Calu3 (cell line): ENCODE data around the gene ACTR1A. TPM values are rescaled to one million over a fixed set of nuclear protein-coding genes. Genes with fewer than 3 reads are reported as not detected.

Experiments used
- BruUV-seq: library from RNA; stranded (reverse); fragments of 400-500 nt; replicated peaks from 2 replicates; lab custom pipeline; 2021; lab: Mats Ljungman, UMichigan
- CTCF ChIA-PET: fragments of 300-600 bp; sonication (Branson Sonifier 250); formaldehyde crosslinking; loops from one replicate; lab custom pipeline; 2022; ENCODE audit warnings: antibody characterized with exemption; lab: Charles Lee
- DNase-seq: peaks from one replicate; pipeline ENCODE4 v3.0.0; 2022
- H3K27ac Mint-ChIP-seq: one replicate; pipeline ENCODE4 v1.8.0; 2022; ENCODE audit warnings: mixed read lengths; ENCODE audit not compliant: unreplicated experiment
- H3K27me3 Mint-ChIP-seq: one replicate; pipeline ENCODE4 v1.8.0; 2022; ENCODE audit warnings: mixed read lengths; ENCODE audit not compliant: unreplicated experiment
- H3K36me3 Mint-ChIP-seq: one replicate; pipeline ENCODE4 v1.8.0; 2022; ENCODE audit warnings: mild to moderate bottlenecking, moderate library complexity, mixed read lengths; ENCODE audit not compliant: insufficient read depth, unreplicated experiment
- H3K4me1 Mint-ChIP-seq: one replicate; pipeline ENCODE4 v1.8.0; 2022; ENCODE audit warnings: mild to moderate bottlenecking, low read depth, mixed read lengths; ENCODE audit not compliant: unreplicated experiment
- H3K4me3 Mint-ChIP-seq: one replicate; pipeline ENCODE4 v1.8.0; 2022; ENCODE audit warnings: mild to moderate bottlenecking, low read depth, moderate library complexity, mixed read lengths; ENCODE audit not compliant: unreplicated experiment
- H3K9me3 Mint-ChIP-seq: one replicate; pipeline ENCODE4 v1.8.0; 2022; ENCODE audit warnings: low read depth, mixed read lengths; ENCODE audit not compliant: unreplicated experiment
- intact Hi-C: fragments of 100-400 bp; cut with micrococcal nuclease; formaldehyde crosslinking; loops from one replicate; pipeline ENCODE4 v1.10.0; 2022; ENCODE audit not compliant: unreplicated experiment
- total RNA-seq: library from RNA; stranded (reverse); gene quantifications from 2 replicates; pipeline ENCODE4 v1.2.3, GENCODE V29; 2022
- TF ChIP-seq, protein P1 (sequence below): fragments of 200-600 bp; IDR thresholded peaks from one replicate; pipeline ENCODE4 v1.8.0; 2022; ENCODE audit warnings: antibody characterized with exemption; ENCODE audit not compliant: unreplicated experiment

ACTR1A gene
- total RNA-seq, 1 experiment from 2014 or later, result 48.2 TPM

DNA sequence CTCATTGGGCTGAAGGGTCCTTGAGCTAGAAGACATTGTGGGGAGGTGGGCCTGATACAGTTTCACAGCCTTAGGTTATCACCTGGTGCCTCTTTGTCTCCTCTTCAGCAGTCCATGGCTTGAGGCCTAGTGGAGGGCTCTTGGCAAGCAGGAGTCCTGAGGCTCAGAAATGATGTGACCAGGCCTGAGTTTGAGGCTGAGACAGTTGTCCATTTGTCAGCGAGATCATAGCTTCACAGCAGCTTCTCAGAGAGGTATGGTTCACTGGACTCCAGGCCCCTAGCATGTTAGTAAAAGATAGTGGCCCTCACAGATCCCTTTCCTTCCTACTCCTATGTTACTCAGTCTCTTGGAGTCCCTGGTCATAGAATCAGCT lies 20.4 kb upstream of the ACTR1A start:
- no peak for DNase-seq
- no peak overlapping the region for H3K4me3 Mint-ChIP-seq
- no peaks in the 10 kb centered on the region for H3K27me3 Mint-ChIP-seq
- intact Hi-C loops, result no loop called here
- peaks cover 6% of the 10 kb centered on the region for H3K4me1 Mint-ChIP-seq
- H3K36me3 Mint-ChIP-seq, result no peaks in the 10 kb centered on the region
- no peak overlapping the region for H3K27ac Mint-ChIP-seq
- TF ChIP-seq, protein P1, sequence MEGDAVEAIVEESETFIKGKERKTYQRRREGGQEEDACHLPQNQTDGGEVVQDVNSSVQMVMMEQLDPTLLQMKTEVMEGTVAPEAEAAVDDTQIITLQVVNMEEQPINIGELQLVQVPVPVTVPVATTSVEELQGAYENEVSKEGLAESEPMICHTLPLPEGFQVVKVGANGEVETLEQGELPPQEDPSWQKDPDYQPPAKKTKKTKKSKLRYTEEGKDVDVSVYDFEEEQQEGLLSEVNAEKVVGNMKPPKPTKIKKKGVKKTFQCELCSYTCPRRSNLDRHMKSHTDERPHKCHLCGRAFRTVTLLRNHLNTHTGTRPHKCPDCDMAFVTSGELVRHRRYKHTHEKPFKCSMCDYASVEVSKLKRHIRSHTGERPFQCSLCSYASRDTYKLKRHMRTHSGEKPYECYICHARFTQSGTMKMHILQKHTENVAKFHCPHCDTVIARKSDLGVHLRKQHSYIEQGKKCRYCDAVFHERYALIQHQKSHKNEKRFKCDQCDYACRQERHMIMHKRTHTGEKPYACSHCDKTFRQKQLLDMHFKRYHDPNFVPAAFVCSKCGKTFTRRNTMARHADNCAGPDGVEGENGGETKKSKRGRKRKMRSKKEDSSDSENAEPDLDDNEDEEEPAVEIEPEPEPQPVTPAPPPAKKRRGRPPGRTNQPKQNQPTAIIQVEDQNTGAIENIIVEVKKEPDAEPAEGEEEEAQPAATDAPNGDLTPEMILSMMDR, result no peak
- H3K9me3 Mint-ChIP-seq, result no peaks in the 10 kb centered on the region
- CTCF ChIA-PET, result no interaction called here
- no TSS peak for BruUV-seq

DNA sequence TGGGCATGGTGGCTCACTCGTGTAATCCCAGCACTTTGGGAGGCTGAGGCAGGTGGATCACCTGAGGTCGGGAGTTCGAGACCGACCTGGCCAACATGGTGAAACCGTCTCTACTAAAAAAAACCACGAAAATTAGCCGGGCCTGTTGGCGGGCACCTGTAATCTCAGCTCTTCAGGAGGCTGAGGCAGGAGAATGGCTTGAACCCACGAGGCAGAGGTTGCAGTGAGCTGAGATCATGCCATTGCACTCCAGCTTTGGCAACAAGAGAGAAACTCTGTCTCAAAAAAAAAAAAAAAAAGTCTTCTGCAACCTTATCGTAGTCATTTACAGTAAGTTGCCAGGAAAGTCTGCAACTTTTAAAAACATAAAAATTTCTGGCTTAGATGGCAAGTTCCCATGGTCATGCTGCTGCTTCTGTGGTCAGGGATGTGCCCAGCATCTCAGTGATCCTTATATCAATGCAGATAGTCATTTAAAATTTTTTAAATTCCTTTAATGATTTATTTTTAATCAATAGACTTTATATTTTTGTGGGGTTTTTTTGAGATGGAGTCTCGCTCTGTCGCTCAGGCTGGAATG lies 16.8 kb upstream of the ACTR1A start:
- DNase-seq, result no peak
- Mint-ChIP-seq H3K9me3 (no peaks in the 10 kb centered on the region), H3K27me3 (no peaks in the 10 kb centered on the region), H3K4me1 (peaks cover 6% of the 10 kb centered on the region), H3K36me3 (no peaks in the 10 kb centered on the region), H3K4me3 (no peak overlapping the region), H3K27ac (no peak overlapping the region)
- CTCF ChIA-PET, result no interaction called here
- intact Hi-C loops, result no loop called here
- TF ChIP-seq, protein P1, result no peak
- no TSS peak for BruUV-seq

DNA sequence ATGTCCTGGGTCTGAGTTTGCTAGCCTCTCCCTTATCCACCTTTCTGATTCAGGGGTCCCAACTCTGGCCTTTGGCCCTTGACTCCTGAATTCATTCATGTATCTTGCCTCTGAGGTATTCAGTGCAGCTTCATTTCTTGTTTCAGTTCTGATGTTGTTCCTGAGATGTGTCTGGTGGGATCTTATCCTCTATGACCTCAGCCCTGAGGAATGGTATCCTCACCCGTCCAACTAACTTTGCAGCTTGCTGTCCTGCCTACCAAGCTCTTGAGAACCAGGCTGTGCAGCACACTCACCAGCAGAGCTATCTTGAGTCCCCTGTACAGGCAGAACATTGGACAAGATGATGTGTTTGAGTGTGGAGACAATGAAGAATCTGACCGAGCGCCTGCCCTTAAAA lies 15.0 kb upstream of the ACTR1A start:
- no peaks in the 10 kb centered on the region for H3K9me3 Mint-ChIP-seq
- no peak overlapping the region for H3K27ac Mint-ChIP-seq
- peaks cover 5% of the 10 kb centered on the region for H3K4me1 Mint-ChIP-seq
- H3K4me3 Mint-ChIP-seq, result no peak overlapping the region
- TF ChIP-seq, protein P1, result no peak
- CTCF ChIA-PET, result no interaction called here
- H3K36me3 Mint-ChIP-seq, result no peaks in the 10 kb centered on the region
- no TSS peak for BruUV-seq
- intact Hi-C loops, result no loop called here
- no peak for DNase-seq
- no peaks in the 10 kb centered on the region for H3K27me3 Mint-ChIP-seq

DNA sequence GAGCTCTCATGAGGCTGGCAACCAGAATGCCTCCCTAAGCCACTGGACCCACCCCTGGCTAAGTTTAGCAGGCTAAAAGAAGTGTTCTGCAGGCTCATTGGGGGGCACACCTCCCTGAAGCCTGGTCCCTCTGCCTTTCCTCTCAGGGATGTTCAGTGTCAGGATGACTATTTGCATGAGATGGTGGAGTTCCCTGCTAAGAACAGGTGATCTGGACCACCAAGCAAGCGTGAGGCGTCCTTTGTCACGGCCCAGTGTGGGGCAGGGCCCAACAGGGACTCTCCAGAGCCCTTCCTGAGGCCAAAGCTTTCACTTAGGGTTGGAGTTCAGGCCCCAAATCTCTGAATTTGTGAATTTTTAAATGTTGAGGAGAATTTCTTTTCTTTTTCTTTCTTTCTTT lies 13.2 kb upstream of the ACTR1A start:
- H3K27me3 Mint-ChIP-seq, result no peaks in the 10 kb centered on the region
- TF ChIP-seq, protein P1, result no peak
- CTCF ChIA-PET, result no interaction called here
- H3K4me1 Mint-ChIP-seq, result no peaks in the 10 kb centered on the region
- intact Hi-C loops, result no loop called here
- no TSS peak for BruUV-seq
- H3K9me3 Mint-ChIP-seq, result no peaks in the 10 kb centered on the region
- H3K27ac Mint-ChIP-seq, result no peak overlapping the region
- DNase-seq, result no peak
- no peaks in the 10 kb centered on the region for H3K36me3 Mint-ChIP-seq
- H3K4me3 Mint-ChIP-seq, result no peak overlapping the region
